Germinal center (tissue), 1 donor: ENCODE measurements around the gene LGALS3BP.

Source experiments
- DNase-seq: peaks from one replicate; pipeline ENCODE4 v3.0.0; 2012; ENCODE audit warnings: mixed read lengths, low spot score

The LGALS3BP gene

DNA sequence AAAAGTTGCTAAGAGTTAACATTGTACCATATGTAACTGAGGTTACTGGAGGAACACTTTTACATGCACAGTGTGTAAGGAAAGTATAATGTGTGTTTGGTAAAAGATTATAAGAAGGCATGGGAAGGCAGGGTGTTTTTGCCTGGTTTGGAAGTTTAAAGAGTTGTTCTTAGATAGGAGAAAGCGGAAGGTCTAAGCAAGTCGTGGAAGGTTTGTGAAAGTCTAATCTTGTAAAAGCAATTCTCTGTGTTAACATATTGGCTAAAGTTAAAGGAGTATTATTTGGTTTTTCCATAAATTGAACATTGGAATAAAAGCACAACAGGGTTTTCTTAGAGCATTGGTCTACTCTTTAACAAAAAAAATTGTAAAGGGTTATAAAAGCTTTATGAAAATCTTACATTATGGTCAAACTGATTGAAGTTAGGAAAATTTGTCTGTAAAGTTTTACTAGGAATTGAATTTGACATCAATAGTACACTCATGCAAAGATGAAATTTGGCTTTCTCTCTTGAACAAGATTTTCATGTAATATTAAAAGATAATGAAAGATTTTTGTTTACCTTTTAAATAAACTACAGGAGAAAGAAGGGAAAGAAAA, 34.5 kb upstream of the LGALS3BP start:
- no peak for DNase-seq

DNA sequence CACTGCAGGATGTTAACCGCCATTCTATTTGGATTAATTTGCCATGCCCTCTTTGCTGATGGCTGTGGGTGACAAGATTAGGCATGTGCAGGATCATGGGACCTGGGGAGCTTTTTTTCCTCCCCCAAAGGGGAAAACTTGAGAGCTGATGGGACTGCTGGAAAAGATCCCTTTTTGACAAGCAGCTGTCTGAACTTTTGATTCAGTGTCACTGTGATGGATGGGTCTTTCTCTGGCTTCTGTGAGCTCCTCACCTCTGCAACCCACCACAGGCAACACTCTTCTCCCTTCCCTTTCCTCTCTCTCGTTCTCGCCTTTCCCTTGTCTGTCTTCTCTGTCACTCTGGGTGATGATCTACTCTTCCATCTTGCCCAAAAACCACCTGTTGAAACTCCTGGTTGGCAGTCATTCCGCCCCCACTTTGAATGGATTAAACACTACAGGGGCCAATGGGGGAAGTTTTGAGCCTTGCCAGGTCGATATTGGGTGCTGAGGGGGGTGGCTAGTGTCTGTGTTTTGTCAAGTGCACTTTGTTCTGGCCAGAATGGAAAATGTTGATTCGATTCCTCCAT, 32.9 kb upstream of the LGALS3BP start:
- DNase-seq: no peak

DNA sequence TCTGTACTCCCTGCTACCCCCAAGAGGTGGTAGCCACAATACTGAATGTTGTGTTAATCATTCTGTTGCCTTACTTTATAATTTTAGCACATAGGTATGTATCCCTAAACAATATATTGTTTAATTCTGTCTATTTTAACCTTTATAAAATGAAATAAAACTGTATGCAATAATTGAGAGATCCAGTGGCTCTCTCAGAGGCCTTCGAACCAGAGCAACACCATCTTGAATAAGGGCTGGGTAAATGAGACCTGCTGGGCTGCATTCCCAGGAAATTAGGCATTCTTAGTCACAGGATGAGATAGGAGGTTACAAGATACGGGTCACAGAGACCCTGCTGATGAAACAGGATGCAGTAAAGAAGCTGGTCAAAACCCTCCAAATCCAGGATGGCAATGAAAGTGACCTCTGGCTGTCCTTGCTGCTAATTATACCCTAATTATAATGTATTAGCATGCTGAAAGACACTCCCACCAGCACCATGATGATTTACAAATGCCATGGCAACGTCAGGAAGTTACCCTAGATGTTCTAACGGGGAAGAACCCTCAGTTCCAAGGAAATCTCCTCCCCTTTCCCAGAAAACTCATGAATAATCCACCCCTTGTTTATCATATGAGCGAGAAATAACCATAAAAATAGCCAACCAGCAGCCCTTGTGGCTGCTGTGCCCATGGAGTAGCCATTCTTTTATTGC, 31.9 kb upstream of the LGALS3BP start:
- no peak for DNase-seq

DNA sequence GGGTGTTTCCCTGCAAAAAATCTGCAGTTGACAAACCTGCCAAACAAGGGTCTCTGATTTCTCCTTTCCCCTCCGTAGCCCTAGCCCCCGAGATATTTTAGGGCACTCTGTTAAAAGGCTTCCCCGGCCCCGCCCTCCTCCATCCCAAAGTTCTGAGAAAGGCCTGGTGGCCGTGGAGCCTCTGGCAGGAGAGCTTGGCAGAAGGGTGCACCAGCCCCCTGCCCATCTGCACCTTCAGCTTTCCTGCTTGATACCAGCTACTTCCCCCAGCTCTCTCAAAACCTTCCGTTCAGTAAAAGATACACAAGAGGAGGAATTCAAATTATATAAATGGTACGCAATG, 30.6 kb upstream of the LGALS3BP start:
- no peak for DNase-seq

DNA sequence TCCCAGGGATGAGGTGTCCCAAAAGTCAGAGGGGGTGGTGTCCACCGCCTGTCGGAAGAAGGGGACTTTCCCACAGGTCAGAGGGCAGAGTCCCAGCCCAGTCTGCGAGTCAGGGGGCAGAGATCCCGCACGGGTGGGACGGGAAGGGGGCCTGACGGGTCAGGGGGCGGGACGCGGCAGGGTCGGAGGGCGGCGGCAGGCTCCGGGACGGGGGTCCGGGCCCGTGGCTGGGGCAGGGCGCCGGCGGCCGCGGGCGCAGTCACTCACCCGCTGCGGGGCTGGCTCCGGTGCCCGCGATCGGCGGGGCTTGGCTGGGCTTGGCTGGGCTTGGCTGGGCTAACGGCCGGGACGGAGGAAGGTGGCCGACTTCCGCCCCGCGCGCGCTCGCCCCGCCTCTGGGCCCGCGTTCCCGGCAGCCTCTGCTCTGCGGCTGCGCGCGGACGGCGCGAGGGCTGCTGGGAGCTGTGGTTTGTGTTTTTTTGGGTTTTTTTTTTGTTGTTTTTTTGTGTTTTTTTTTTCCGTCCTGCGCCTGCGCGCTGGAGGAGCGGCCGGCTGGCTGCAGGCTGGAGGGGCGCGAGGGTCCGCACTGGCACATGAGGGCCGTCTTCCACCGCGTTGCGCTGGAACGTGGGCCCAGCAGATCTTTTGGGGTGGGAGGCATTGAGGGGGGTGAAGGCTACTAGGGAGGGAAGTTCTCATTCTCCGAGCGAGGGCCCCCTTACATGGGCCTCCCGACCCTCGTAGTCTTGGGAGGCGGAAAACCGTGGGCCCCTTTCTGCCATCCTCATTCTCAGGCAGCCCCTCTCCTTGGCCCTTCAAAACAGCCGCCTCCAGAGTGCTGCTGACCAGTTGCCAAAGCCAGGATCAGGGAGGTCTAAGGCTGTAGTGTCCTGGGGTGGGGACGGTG, 29.9 kb upstream of the LGALS3BP start, which contains the start of gene CANT1:
Gene CANT1 (minus strand): TSS at position 368 of the 907 bp plus-strand sequence. CDS start 12,142 bp downstream, outside the sequence.
- DNase-seq: peak; percentile 96

DNA sequence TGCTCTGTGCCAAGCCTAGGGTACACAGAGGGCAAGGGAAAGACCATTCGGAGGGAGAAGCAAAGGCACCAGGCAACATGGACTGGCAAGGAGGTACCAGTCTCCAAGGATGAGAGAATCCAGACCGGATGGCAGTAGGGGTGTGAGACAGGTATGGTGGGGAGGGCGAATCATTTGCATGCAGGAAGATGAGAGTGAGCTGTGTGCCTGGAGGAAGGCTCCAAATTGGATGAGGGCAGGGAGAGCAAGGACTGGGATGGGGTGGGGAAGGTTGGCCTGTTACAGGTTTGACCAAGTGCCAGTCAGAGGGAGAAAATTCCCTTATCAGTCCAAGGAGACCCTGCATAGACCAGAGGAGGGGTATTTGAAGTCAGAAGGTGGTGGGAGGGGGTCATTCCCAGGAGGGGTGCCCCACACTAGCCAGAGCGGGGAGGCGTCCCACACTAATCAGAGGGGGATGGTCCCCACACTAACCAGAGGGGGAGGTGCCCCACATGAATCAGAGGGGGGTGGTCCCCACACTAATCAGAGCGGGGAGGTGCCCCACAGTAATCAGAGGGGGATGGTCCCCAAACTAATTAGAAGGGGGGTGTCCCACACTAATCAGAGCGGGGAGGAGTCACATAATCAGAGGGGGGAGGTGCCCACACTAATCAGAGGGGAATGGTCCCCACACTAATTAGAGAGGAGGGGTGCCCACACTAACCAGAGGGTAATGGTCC, 29.1 kb upstream of the LGALS3BP start:
- peak; percentile 3 for DNase-seq

DNA sequence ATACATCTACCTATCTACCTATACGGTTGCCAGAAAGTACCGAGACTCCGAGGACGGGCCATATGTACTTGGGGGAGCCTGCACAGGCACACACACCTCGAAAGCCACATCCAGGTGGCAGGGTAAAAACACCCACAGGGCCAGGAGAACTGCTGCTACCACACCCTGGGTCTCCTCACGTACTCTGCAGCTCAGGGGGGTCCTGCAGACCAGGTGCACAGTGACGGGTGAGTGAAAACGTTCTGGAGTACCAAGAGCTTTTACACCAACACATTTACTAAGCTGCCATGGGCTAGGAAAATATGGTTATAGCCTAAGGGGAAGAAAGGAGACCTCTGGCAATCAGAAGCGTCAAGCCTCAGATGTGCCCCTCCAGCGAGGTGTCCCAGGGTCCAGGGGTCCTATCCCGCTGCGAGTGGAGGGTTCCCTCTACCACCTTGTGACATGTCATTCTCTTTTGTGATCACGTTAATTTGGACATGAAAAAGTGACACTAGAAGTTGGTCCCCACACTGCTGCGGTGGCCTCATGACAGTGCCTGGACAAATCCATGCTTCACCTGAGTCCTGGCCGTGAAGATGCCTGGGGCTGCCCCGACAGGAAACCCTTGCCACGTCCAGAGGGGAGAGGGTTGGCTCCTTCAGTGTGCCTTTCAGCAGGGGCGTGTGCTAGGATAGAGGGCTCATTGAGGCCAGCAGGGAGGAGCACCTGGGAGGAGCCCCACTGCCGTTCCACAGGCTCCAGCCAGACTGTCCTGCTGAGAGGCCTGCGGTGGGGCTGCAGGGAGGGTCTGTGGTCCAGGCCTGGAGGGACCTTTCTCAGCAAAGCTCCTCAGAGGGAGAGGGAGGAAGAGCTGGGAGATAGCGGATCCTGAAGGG, 28.0 kb upstream of the LGALS3BP start:
- no peak for DNase-seq

DNA sequence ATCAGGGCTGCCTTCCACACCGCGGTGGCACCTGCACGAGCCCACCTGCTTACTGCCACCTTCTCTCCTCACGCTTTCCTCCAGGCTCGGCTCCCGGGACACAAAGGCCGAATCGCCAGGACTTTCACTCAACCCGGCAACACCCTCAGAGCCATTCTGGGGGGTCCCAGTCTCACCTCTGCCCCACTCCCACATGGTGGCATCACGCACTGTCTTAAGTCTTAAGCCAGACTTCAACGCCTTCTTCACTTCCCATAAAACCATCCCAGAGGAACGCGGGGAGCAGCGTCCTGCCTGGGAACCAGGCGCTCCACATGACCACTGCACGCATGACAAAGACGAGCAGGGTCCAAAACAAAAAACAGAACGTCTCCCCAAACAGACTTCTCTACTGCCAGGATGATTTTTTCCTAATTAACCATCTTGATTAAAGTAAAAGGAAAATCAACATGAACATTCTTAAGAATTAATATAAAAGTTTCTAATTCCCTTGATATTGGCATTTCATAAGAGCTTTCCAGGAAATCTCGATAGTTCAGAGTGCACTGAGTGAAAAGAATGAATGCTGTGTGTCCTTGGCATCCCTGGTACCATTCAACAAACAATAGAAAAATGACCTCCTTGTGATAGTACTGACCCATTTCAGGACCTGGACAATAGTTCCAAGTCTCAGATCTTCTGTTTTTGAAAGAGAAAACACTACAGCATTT, 27.2 kb upstream of the LGALS3BP start:
- no peak for DNase-seq

DNA sequence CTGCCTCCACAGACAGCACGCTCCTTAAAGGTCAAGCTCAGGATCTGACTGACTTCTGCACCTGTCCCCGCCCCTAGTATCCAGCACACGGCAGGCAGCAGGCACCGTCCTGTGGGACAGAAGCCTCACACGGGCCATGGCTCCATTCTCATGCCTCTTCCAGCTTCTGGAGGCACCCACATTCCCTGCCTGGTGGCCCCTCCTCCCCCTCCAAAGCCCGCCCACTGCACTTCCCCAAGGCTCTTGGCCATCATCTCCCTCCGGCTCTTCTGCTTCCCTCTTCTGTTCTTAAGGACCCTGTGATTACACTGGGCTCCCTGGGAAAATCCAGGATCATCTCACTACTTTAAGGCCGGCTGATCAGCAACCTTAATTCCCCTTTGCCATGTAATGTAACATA, 26.3 kb upstream of the LGALS3BP start:
- no peak for DNase-seq

DNA sequence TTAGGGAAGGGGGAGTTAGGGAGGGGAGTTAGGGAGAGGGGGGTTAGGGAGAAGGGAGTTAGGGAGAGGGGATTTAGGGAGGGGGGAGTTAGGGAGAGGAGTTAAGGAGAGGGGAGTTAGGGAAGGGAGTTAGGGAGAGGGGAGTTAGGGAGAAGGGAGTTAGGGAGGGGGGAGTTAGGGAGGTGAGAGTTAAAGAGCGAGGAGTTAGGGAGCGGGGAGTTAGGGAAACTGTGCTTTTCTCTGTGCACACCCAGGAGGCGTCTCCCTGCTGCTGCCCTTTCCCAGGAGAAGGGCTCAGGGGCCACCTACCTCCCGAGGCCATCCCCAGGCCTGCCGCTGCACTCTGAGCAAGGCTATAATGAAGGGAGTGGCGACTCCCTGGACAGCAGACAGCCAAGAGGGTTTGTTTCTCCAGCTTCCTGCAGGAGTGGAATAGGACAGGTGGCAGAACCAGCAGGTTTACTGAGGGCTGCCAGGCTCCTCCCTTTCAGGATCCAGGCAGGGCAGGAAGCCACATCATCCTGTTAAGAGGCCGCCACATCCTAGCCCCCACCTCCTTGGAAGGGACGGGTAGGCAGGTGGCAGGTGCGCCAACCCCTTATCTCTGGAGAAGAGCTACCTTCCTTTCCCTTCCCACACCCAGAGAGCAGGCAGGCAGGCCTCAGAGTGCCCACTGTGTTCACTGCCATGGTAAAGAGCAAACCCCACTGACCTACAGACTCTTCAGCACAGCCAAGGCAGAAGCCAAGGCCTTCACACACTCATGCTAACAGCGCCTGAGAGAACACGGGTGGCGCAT, 25.5 kb upstream of the LGALS3BP start:
- no peak for DNase-seq

DNA sequence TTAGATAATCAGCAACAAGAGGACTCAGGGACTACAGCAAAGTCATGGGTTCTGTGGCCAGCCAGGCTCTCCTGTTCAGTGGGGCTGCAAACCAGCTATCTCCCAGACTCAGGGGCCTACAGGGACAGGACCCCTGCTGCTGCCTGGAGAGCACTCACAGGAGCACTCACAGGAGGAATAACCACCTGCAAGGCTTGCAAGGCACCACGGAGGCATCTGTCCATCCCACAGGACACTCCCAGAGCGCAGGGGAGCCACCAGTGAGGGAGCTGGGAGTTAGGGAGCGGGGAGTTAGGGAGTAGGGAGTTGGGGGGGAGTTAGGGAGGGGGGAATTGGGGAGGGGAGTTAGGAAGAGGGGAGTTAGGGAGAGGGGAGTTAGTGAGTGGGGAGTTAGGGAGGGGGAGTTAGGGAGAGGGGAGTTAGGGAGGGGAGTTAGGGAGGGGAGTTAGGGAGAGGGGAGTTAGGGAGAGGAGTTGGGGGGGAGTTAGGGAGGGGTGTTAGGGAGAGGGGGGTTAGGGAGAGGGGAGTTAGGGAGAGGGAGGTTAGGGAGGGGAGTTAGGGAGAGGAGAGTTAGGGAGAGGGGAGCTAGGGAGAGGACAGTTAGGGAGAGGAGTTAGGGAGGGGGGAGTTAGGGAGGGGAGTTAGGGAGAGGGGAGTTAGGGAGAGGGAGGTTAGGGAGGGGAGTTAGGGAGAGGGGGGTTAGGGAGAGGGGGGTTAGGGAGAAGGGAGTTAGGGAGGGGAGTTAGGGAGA, 24.1 kb upstream of the LGALS3BP start:
- peak; percentile 0 for DNase-seq

DNA sequence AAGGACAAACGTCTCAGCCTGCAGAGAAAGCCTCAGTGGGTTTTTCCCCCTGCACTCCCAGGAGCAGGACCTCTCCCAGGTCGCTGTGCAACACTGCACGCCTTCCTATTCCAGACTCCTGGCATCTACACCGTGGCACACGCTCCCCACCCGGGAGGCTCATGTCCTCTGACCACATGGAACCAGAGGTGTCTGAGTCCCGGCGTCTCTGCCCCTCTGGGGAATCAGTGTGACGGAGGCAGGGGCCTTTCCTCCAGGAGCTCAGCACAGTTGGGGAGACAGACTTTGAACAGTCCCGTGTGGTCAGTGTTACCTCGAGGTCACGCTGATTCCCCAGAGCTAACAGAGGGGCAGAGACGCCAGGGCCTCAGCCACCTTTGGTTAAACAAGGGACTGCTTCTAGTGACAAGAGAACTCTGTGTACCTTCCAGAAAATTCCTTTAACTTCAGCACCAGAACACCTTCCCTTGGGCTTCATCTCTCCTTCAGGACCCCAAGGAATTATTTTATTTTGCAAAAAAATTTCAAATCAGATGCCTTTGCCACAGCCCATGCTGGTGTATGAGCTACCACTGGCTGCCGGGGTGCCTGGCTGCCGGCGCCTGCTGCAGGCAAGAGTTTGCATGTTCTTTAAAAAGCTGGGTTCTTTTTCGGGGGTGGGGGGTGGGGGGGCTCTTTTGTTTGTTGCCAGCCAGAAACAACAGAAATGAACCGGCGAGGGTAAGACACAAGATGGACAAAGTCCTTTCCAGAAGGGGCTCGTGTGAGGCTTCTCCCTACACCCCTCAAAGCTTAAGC, 23.3 kb upstream of the LGALS3BP start:
- no peak for DNase-seq

DNA sequence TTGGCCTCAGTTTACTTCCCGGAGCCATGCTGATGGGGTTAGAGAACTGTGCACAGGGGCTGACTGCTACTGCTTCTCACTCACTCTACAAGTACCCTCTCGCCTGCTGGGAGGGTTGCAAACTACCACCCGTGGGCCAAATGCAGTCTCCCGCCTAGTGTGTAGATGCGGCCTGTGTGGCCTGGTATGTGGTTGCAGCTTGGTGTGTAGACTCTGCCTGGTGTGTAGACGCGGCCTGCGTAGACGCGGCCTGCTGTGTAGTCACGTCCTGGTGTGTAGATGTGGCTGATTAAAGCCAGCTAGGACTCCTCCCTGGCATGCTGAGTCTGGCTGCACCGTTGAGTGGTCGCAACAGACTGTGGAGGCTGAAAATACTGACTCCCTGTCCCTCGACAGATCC, 22.6 kb upstream of the LGALS3BP start:
- no peak for DNase-seq

DNA sequence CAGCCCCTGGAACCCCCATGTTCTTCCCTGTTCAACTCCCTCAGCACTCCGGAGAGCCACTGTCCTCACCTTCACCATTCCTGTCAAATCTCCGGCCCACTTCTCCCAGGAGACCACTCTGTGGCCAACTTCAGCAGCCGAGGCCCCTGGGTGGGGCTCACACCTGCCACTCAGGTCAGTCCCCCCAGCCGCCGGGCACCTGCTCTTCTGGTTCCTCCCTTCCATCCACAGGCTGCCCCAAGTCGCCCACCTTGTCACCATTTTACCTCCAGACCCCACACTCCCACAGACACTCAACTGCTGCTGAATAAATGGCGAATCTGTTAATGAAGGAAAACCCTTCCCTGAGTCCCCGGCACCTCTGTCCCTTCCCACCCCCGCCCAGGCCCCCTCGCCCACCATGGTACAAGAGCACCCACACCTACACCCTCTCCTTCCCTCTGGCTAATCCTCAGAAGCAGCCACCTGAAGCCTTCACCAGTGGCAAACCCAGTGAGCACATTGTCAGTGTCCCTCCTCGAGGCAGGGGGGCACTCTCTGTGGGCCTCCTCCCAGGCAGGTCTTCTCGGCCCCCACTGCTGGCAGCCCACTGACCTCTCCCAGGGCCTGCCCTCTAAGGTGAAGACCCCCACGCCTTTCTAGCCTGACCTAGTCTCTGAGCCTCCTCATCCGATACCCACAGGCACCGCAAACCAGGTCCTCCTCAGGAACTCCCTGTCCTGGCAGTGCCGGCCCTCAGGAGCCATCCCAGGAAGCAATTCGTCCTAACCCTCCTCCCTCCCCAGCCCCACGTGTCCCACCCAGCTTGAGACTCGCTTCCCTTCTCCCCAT, 21.7 kb upstream of the LGALS3BP start:
- DNase-seq: peak; percentile 2

DNA sequence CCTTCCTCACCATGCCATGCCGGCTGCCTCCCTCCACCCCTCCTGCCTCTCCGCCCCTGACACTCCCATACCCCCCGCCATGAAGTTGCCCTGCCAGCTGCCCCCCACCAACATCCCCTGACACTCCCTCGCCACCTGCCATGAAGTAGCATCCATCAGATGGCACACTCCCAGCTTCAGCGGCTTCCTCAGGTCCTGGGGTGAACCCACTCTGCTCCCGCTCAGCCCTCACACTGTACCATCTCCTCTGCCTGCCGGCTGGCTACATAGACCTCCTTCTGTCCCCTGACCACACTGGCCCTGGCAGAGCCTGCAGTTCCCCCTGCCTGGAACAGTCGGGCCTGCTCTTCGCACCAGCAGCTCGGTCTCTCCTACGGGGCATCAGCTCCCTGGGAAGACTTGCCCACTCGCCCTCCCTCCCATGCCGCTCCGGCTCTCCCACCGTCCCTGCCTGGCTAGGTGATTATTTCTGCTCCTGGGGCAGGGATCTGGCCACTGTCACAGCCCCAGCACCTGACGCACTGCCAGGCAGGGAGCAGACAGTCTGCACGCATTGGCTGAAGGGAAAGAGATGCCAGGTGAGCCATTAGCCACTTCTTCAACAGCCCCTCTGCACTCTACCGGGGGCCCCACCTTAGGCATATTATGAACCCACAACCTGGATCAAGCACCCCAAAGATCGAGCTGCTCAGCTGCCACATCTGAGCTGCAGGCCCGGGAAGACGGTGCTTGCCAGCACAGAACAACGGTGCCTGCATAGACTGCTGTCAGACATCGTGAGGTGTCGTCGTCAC, 20.9 kb upstream of the LGALS3BP start:
- DNase-seq: peak; percentile 1

DNA sequence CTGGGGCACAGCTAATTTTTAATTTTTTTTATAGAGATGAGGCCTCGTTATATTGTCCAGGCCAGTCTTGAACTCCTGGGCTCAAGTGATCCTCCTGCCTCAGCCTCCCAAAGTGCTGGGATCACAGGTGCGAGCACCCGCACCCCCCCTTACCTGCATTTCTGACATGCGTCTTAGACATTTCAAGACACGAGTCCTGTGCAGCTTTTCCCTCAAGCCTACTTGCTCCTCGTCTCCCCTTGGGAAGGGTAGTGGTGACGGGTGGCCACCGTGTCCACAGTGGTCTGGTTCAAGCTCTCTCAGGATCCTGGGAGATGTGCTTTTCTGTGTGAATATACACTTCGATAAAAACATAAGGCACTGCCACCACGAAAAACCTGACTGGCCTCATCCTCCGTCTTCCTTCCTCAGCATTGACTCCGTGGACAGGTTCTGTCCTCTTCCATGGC, 20.2 kb upstream of the LGALS3BP start:
- DNase-seq: no peak
